NB4 (cell line): ENCODE measurements around the gene TNFSF13B.

ENCODE experiments used
- DNase-seq: peaks from one replicate; pipeline ENCODE4 v3.0.0; 2010; ENCODE audit warnings: low read depth
- H3K4me3 ChIP-seq: one replicate; pipeline ENCODE4 v1.5.1; 2011; ENCODE audit warnings: mild to moderate bottlenecking, low read depth, low read length, moderate library complexity
- MYC ChIP-seq: IDR thresholded peaks from 2 replicates; pipeline ENCODE4 v1.6.1; 2011; ENCODE audit warnings: low read depth, low read length
- POLR2A ChIP-seq: IDR thresholded peaks from 2 replicates; pipeline ENCODE4 v1.6.1; 2011; ENCODE audit warnings: mild to moderate bottlenecking; ENCODE audit not compliant: insufficient read length; ENCODE audit errors: extremely low read depth
- TF ChIP-seq, protein P1 (sequence below): IDR thresholded peaks from one replicate; pipeline ENCODE4 v1.5.1; 2012; ENCODE audit warnings: low read depth, low read length
- TF ChIP-seq, protein P2 (sequence below): IDR thresholded peaks from 2 replicates; pipeline ENCODE4 v1.6.1; 2011; ENCODE audit warnings: low read depth, low read length

The TNFSF13B gene

DNA sequence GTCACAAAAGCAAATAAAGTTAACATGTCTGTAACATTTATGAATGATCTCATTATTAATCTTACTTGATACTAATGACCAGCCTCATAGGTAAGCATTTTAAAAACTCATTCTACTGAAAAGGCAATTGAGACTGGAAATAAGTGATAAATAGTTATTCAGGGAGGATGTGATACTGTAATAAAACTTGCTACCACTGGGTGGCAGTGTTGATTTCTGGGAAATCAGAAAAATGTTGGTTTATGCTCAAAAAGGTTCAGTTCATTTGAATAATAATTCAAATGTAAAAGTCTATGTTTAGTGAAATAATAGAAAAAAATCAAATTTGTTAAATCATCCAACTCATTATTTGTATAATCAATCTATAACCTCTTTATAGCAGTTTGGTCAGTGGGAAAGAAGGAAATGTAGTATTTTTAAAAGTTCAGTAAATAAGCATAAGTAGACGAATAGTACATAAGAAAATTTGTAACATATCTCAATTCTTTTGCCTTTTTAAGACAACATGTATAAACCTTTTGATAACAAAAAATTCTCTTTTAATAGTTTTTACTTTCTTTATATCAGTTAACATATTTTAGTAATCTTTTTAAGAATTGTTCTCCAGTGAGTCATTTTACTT is 41.8 kb upstream of the TNFSF13B start:
- no peak overlapping the region for H3K4me3 ChIP-seq
- peak; percentile 64 for DNase-seq
- TF ChIP-seq MYC (peak; percentile 24; the same call in 1 of the 2 replicates), POLR2A (no peak)
- TF ChIP-seq, protein P1, sequence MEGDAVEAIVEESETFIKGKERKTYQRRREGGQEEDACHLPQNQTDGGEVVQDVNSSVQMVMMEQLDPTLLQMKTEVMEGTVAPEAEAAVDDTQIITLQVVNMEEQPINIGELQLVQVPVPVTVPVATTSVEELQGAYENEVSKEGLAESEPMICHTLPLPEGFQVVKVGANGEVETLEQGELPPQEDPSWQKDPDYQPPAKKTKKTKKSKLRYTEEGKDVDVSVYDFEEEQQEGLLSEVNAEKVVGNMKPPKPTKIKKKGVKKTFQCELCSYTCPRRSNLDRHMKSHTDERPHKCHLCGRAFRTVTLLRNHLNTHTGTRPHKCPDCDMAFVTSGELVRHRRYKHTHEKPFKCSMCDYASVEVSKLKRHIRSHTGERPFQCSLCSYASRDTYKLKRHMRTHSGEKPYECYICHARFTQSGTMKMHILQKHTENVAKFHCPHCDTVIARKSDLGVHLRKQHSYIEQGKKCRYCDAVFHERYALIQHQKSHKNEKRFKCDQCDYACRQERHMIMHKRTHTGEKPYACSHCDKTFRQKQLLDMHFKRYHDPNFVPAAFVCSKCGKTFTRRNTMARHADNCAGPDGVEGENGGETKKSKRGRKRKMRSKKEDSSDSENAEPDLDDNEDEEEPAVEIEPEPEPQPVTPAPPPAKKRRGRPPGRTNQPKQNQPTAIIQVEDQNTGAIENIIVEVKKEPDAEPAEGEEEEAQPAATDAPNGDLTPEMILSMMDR: peak; percentile 60

DNA sequence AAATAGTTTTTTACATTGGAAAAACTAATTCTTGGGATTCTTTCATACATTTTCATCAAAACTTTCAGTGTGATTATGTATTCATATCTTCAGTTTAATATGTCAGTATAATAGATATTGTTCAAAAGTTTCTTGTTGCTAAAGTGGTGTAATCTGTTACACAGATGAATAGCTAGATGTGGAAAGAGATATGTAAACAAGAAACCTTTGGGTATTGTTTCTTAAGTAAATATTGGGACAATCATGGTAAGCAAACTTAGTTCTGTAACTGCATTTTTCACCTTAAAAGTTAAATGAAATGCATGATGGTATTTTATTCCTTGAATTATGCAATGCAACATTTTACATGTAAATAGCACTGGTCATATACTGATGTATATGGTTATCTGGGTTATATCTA is 39.1 kb upstream of the TNFSF13B start:
- no peak for DNase-seq
- no peak overlapping the region for H3K4me3 ChIP-seq
- TF ChIP-seq MYC (no peak), POLR2A (no peak)
- TF ChIP-seq, protein P2, sequence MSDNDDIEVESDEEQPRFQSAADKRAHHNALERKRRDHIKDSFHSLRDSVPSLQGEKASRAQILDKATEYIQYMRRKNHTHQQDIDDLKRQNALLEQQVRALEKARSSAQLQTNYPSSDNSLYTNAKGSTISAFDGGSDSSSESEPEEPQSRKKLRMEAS: no peak
- TF ChIP-seq, protein P1: no peak

DNA sequence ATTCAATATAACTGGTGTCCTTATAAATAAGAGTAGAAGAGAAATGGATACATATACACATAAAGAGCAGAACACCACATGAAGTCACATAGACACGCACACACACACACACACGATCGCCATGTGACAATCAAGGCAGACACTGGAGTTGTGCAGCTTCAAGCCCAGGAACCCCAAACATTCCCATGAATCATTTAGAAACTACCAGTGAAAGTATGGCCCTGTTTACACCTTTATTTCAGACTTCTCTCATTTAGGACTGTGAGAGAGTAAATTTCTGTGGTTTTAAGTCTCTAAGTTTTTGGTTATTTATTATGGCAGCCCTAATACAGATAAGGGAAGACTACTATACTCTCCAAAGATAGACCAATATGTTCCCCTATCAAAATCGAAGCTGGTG is 20.4 kb upstream of the TNFSF13B start:
- TF ChIP-seq POLR2A: no peak
- TF ChIP-seq, protein P1: no peak
- TF ChIP-seq, protein P2: no peak
- TF ChIP-seq MYC: no peak
- no peak for DNase-seq
- H3K4me3 ChIP-seq: no peak overlapping the region

DNA sequence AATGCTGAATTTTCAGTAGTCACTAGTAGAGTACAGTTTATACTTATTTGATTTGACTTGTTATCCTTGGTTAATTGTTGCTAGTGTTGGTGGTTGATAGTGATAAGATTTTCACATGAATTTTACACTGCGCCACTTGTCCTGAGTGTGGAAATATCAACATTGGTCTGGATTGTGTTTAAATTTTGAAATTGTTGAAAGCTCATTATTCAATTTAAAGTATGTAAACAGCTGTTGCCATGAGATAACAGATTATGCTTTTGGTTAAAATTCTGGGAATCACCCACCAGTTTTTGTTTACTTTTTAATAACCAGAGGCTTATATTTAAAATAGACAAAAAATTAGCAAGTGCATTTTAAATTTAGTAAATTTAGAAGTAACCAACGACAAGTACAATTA is 12.3 kb upstream of the TNFSF13B start:
- TF ChIP-seq MYC: no peak
- TF ChIP-seq, protein P1: no peak
- no peak for TF ChIP-seq POLR2A
- TF ChIP-seq, protein P2: no peak

DNA sequence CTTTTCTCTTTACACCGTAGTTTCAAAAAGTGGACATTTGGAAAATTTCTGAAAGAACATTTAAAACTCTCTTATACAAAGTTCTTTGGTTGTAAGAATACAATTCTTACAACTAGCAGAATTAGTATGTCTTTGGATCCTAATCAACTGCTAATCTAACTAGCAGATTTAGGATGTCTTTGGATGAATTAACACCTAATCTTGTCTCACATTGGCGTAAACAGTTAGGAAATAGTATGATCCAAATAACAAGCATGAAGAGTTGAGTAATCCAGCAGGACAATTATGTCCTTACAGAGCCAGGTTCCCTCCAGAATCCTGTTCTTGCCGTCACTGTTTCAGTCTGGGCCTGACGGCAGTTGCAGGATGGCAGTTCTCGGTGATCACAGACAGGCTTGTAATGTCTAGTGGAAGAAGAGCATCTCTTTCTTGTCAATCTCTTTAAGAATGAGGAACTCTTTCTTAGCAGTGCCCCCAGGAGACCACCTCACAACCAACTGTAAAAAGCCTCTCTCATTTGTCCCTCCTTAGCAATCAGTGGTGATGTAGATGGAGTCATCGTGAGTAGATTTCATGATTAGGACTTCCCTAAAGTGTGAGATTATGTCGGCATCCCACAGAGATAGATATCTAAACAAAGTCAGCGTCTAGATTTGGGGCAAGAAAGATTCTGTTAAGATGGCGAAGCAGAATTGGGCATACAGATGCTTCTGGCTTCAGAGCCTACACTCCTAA is 5.7 kb upstream of the TNFSF13B start:
- DNase-seq: peak; percentile 58
- TF ChIP-seq POLR2A: no peak
- H3K4me3 ChIP-seq: no peak overlapping the region

More for the DNA sequence above, 12.3 kb upstream of the TNFSF13B start:
- H3K4me3 ChIP-seq: no peak overlapping the region
- no peak for DNase-seq

DNA sequence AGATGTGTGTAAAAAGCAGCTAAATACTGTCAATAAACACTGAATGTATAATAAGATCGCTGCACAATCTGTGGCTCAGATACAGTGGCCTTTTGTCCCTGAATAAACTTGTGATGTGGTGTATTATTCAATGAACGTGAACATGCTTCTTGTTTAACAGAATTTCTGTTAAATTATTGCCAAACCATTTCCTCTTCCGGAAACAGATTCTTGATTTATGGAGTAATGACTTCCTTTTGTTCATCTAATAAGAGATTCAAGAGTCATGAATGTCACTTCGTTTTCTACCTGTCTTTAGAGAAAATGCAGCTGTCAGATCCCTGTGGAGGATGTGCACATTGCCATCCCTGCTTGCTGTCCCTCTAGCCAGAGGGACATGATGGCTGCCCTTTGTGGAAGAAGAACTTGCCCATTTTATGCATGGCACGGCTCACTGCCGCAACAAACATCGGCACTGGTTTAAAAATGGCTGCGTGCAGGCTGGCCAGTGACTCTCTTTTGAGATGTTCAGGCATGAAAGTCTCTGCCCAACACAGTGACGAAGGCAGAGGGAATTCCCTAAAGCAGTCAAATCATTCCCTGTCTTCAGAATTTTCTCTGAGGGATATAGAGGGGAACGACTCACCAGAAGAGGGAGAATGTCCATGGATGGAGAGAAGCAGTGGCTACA is 3.1 kb upstream of the TNFSF13B start:
- peak; percentile 67 for DNase-seq
- H3K4me3 ChIP-seq: no peak overlapping the region

More for the DNA sequence above, 3.1 kb upstream of the TNFSF13B start:
- TF ChIP-seq, protein P1: no peak
- TF ChIP-seq, protein P2: 0 out of 2 replicates have a peak, but pooled peaks have one; percentile 27
- TF ChIP-seq POLR2A (no peak), MYC (no peak)
